SJCRH30 (cell line): ENCODE results near the gene GFPT1. TPM values are rescaled to one million over a fixed set of nuclear protein-coding genes. Genes with fewer than 3 reads are reported as not detected.

Source experiments
- DNase-seq, 2 experiments: peaks; one replicate each; pipeline ENCODE4 v3.0.0-alpha.2; 2015 to 2020
- H3K27ac ChIP-seq: fragments of 250-450 bp; sonication (Bioruptor Pico); 2 replicates; pipeline ENCODE4 v1.5.1; 2020; ENCODE audit warnings: mild to moderate bottlenecking, moderate library complexity
- H3K27me3 ChIP-seq: fragments of 250-450 bp; sonication (Bioruptor Pico); 2 replicates; pipeline ENCODE4 v1.5.1; 2020; ENCODE audit warnings: mild to moderate bottlenecking, moderate library complexity
- H3K36me3 ChIP-seq: fragments of 250-450 bp; sonication (Bioruptor Pico); 2 replicates; pipeline ENCODE4 v1.5.1; 2020; ENCODE audit warnings: mild to moderate bottlenecking, moderate library complexity
- H3K4me1 ChIP-seq: fragments of 250-450 bp; sonication (Bioruptor Pico); 2 replicates; pipeline ENCODE4 v1.5.1; 2020; ENCODE audit warnings: mild to moderate bottlenecking, moderate library complexity
- H3K4me3 ChIP-seq: fragments of 250-450 bp; sonication (Bioruptor Pico); 2 replicates; pipeline ENCODE4 v1.5.1; 2020; ENCODE audit warnings: mild to moderate bottlenecking, moderate library complexity
- H3K9me3 ChIP-seq: fragments of 250-450 bp; sonication (Bioruptor Pico); replicated peaks from 2 replicates; pipeline ENCODE4 v1.5.1; 2020; ENCODE audit warnings: mild to moderate bottlenecking, moderate library complexity
- total RNA-seq: library from RNA; depleted of rRNA; stranded (reverse); fragments of >200 nt; shearing (Covaris generic); gene quantifications from 2 replicates; pipeline ENCODE4 v1.2.3, GENCODE V29; 2014

GFPT1 gene
- total RNA-seq, 1 experiment from 2014 or later = 59.9 TPM

- no peak for DNase-seq
- no peak overlapping the region for H3K27ac ChIP-seq
- H3K36me3 ChIP-seq = peaks cover 9% of the 10 kb centered on the region
- no peaks in the 10 kb centered on the region for H3K9me3 ChIP-seq
- no peaks in the 10 kb centered on the region for H3K27me3 ChIP-seq
- no peaks in the 10 kb centered on the region; the same call in 1 of the 2 replicates for H3K4me1 ChIP-seq
- H3K4me3 ChIP-seq = no peak overlapping the region
Measured at GRCh38 chr2:69390471-69390870, 3.4 kb upstream of the GFPT1 start.

- H3K9me3 ChIP-seq = no peaks in the 10 kb centered on the region
- H3K27me3 ChIP-seq = no peaks in the 10 kb centered on the region
- no peak overlapping the region for H3K27ac ChIP-seq
- H3K4me3 ChIP-seq = no peak overlapping the region
- no peak for DNase-seq
- H3K36me3 ChIP-seq = peaks cover 9% of the 10 kb centered on the region
- H3K4me1 ChIP-seq = no peaks in the 10 kb centered on the region; the same call in 1 of the 2 replicates
Measured at GRCh38 chr2:69390001-69390400, 3.0 kb upstream of the GFPT1 start.

- no peak for DNase-seq
- Histone ChIP-seq H3K4me1 (no peaks in the 10 kb centered on the region; the same call in 1 of the 2 replicates), H3K36me3 (peaks cover 9% of the 10 kb centered on the region), H3K27ac (no peak overlapping the region), H3K27me3 (no peaks in the 10 kb centered on the region), H3K4me3 (no peak overlapping the region), H3K9me3 (no peaks in the 10 kb centered on the region)
Measured at GRCh38 chr2:69389271-69389670, 2.2 kb upstream of the GFPT1 start.

GRCh38 chr2:69387770-69388481 is 899 bp upstream of the GFPT1 start:
- Histone ChIP-seq H3K27me3 (no peaks in the 10 kb centered on the region), H3K4me3 (peak overlapping the region; percentile 92), H3K4me1 (no peaks in the 10 kb centered on the region; the same call in 1 of the 2 replicates), H3K9me3 (no peaks in the 10 kb centered on the region), H3K36me3 (peaks cover 4% of the 10 kb centered on the region), H3K27ac (peak overlapping the region; percentile 42)
- DNase-seq = peak; percentile 7 to 25

DNA sequence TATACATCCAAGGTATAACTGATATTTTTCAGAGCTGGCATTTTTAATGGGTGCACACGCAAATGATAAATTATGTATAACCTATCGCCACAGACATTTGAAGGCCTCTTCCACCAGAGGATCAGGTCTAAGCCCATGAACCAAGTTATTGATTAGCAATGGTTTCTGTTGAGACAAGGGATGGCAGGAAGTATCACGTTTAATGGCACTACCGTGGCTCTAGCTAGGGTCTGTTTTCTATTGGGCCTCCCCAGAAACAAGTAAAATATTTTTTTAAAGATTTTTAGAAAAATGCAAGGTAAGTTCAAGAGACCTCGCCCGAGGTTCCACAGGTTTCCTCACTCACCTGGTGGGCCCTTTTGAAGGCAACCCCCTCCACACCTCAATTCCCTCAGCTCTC is 667 bp downstream of the GFPT1 start:
- peak overlapping the region; percentile 54; the same call in 1 of the 2 replicates for H3K27ac ChIP-seq
- H3K36me3 ChIP-seq = peaks cover 10% of the 10 kb centered on the region
- no peaks in the 10 kb centered on the region; the same call in 1 of the 2 replicates for H3K4me1 ChIP-seq
- DNase-seq = no peak
- no peaks in the 10 kb centered on the region for H3K9me3 ChIP-seq
- H3K4me3 ChIP-seq = peak overlapping the region; percentile 92
- H3K27me3 ChIP-seq = no peaks in the 10 kb centered on the region

DNA sequence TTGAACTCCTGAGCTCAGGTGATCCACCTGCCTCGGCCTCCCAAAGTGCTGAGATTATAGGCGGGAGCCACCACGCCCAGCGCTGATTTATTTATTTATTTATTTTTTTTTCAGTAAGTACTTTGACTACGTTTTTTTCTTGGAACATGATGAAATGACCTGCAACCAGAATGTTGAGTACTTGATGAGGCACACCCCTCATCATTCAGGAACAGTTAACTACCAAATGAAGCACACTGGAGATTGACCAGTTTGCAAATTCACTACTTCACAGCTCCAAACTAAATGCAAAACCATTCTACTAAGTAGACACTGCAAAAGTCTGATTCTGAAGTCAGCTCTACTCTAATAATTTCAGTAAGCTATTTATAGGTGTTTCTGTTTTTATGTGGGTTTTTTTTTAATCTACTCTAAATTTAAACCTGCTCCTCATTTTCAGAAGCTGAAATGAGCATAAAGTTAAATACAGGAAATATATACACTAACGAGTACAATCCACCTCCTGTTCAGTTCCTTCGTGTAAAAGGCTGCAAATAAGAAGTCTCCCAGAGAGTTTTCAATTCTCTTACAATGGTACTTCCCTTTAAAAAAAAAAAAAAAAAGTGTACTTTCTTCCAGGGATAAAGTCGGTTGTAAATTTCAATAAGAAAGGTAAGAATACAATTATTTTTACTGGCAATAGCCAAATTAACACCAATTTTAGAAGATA is 1.4 kb downstream of the GFPT1 start:
- DNase-seq = no peak
- H3K36me3 ChIP-seq = peaks cover 10% of the 10 kb centered on the region
- no peaks in the 10 kb centered on the region for H3K27me3 ChIP-seq
- peak overlapping the region; percentile 92 for H3K4me3 ChIP-seq
- no peaks in the 10 kb centered on the region; the same call in 1 of the 2 replicates for H3K4me1 ChIP-seq
- no peak overlapping the region for H3K27ac ChIP-seq
- H3K9me3 ChIP-seq = no peaks in the 10 kb centered on the region

DNA sequence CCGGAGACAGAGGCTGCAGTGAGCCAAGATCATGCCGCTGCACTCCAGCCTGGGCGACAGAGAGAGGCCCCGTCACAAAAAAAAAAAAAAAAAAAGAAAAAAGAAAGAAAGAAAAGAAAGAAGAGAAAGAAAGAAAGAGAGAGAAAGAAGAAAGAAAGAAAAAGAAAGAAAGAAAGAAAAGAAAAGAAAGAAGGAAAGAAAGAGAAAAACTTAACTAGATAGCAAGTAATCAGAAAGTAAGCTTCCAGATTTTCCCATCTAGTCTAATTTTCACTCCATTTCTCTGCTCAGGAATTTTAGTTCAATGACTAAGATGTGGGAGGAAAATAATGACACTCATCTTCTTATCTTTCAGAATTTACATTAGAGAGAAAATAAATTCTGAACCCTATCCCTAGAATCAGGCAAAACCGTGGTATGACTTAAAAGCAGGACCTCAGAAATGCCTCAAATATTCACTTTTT is 2.4 kb downstream of the GFPT1 start:
- Histone ChIP-seq H3K36me3 (peaks cover 10% of the 10 kb centered on the region), H3K9me3 (no peaks in the 10 kb centered on the region), H3K27me3 (no peaks in the 10 kb centered on the region), H3K4me3 (no peak overlapping the region), H3K27ac (no peak overlapping the region), H3K4me1 (no peaks in the 10 kb centered on the region; the same call in 1 of the 2 replicates)
- no peak for DNase-seq

DNA sequence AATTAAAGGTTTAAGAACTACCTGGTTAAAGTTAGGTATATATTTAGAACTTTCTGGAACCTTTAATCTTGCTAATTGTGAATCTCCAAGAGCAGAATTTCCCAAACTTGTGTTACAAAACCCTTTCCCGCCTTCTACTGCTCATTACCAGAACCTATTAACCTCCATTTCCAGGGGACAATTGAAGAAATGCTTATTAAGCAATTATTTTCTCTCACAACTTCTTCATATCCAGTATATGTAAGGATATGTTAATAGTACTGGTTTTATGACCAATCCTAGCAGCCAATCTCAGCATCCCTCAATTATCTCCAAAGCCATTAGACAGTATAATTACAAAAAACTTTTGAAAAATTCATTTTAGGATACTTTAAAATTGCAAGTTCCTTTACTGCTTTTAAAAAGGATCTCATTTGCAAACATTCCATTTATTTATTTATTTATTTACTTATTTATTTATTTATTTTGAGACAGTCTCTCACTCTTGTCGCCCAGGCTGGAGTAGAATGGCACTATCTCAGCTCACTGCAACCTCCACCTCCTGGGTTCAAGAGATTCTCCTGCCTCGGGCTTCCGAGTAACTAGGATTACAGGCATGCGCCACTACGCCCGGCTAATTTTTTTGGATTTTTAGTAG is 3.7 kb downstream of the GFPT1 start:
- Histone ChIP-seq H3K27me3 (no peaks in the 10 kb centered on the region), H3K36me3 (peaks cover 15% of the 10 kb centered on the region), H3K4me3 (no peak overlapping the region), H3K9me3 (no peaks in the 10 kb centered on the region), H3K27ac (no peak overlapping the region), H3K4me1 (no peaks in the 10 kb centered on the region; the same call in 1 of the 2 replicates)
- no peak for DNase-seq

DNA sequence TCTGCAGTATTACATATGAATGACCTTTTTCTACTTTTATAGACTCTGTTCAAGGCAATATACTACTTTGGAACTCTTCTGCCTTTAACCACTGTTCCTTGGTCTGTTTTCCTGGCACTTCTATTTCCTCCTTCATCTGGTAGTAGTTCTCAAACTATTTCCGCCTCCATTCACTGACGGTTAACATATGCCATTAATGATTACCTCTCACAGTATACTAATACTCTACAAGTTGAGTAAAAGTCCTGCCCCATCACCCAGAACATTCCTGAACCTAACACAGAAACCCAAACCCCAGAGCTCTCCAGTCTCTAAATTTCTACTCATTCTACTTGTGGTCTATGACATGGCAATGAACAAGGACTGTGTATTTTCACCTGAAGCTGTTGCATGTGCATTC is 4.5 kb downstream of the GFPT1 start:
- no peak for DNase-seq
- Histone ChIP-seq H3K4me1 (no peaks in the 10 kb centered on the region), H3K36me3 (peaks cover 18% of the 10 kb centered on the region), H3K27me3 (no peaks in the 10 kb centered on the region), H3K4me3 (no peak overlapping the region), H3K9me3 (no peaks in the 10 kb centered on the region), H3K27ac (no peak overlapping the region)

- peaks cover 18% of the 10 kb centered on the region for H3K36me3 ChIP-seq
- no peaks in the 10 kb centered on the region for H3K4me1 ChIP-seq
- no peaks in the 10 kb centered on the region for H3K27me3 ChIP-seq
- no peak for DNase-seq
- no peak overlapping the region for H3K27ac ChIP-seq
- no peak overlapping the region for H3K4me3 ChIP-seq
- no peaks in the 10 kb centered on the region for H3K9me3 ChIP-seq
Measured at GRCh38 chr2:69381337-69381737, 5.7 kb downstream of the GFPT1 start.

DNA sequence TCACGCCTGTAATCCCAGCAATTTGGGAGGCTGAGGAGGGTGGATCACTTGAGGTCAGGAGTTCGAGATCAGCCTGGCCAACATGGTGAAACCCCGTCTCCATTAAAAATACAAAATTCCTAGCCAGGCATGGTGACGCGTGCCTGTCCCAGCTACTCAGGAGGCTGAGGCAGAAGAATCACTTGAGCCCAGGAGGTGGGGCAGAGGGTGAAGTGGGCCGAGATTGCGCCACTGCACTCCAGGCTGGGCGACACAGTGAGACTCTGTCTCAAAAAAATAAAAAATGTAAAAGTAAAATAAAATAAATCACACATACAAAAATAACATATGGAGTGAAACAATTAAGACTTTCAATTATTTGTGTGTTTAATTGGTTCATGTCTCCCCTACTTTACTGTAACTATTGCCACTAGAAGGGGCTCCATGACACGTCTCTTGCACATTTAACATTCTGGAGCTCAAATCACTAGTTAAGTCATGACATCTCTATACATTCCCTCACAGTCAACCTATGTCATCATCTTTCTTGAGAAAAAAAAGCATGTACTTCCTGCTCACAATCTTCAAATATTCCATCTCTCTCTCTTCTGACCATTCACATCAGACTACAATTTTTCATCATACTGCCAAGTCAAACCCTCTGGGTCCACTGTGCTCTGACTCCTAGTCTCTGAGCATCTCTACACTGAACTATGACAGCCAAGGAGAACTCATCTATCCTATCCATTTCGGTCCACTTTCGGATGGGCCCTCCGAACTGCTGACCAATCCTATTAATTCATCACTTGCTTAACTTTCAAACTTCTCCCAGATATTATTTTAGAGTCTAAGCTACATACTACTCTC is 6.7 kb downstream of the GFPT1 start:
- DNase-seq = no peak
- Histone ChIP-seq H3K4me1 (no peaks in the 10 kb centered on the region), H3K36me3 (peaks cover 18% of the 10 kb centered on the region), H3K4me3 (no peak overlapping the region), H3K9me3 (no peaks in the 10 kb centered on the region), H3K27me3 (no peaks in the 10 kb centered on the region), H3K27ac (no peak overlapping the region)

GRCh38 chr2:69376403-69376802 is 10.6 kb downstream of the GFPT1 start:
- Histone ChIP-seq H3K4me3 (no peak overlapping the region), H3K36me3 (peaks cover 28% of the 10 kb centered on the region), H3K4me1 (no peaks in the 10 kb centered on the region), H3K9me3 (no peaks in the 10 kb centered on the region), H3K27ac (no peak overlapping the region), H3K27me3 (no peaks in the 10 kb centered on the region)
- DNase-seq = no peak

DNA sequence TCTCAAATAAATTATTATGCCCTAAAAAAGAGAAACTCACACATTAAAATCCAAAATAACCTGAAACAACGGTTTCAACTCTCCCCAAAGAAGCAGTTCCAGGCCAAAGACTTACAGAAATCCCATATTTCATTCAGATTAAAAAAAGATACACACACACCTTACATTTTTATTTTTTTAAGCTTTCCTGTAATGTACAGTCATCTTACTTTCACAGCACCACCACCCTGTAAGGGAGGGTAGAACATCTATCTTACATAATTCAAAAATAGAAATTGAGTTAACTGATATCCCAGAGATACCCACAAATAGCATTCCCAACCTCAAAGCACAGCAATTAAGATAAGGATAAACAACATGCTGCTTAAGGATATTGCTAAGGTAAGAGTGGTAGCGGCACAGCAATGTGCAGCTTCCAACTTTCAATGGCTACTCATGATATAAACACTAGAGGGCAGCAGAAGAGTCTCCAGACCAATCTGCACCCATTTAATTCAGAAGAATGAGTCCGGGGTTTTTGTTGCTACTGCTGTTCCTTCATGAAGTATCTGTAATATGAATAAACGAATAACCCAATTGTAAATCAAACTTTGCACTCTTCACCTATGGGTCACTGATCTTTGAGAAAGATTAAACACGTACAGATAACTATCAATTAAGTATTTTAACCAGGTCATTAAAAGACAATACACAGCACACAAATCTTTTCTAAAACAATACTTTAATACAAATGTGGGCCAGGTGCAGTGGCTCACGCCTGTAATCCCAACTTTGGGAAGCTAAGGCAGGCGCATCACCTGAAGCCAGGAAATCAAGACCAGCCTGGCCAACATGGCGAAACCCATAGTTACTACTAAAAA is 11.3 kb downstream of the GFPT1 start:
- peak; percentile 17 to 72 for DNase-seq
- H3K27me3 ChIP-seq = no peaks in the 10 kb centered on the region
- H3K4me3 ChIP-seq = no peak overlapping the region
- H3K36me3 ChIP-seq = peaks cover 33% of the 10 kb centered on the region
- H3K9me3 ChIP-seq = no peaks in the 10 kb centered on the region
- H3K4me1 ChIP-seq = no peaks in the 10 kb centered on the region
- no peak overlapping the region for H3K27ac ChIP-seq

DNA sequence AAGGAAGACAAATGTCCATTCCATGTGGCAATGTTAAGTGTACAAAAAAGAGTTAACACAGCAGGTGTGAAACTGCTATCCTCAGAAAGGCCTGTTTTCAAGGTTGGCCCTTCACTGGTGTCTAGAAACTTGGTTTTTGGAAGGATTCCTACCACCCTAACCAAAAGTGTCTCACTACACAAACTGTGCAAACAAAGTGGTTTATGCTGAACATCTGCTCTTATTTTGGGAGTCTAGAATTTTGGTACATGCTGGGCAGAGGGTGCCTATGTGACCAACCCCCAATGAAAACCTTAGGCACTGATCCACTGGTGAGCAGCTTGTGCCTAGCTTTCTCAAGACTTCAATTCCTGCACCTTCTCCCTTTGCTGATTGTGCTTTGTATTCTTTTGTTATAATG is 14.3 kb downstream of the GFPT1 start:
- DNase-seq = no peak
- Histone ChIP-seq H3K4me3 (no peak overlapping the region), H3K27ac (no peak overlapping the region), H3K36me3 (peaks cover 53% of the 10 kb centered on the region), H3K4me1 (no peaks in the 10 kb centered on the region), H3K27me3 (no peaks in the 10 kb centered on the region), H3K9me3 (no peaks in the 10 kb centered on the region)
